ENCODE results near the gene NCKAP1. TPM values are rescaled to one million over a fixed set of nuclear protein-coding genes. Genes with fewer than 3 reads are reported as not detected.

NCKAP1 gene
- total and polyA plus RNA-seq, 4 experiments from 2014 or later: 0.24 to 6.3 (median 3.2) TPM

GRCh38 chr2:183028108-183028507 is 10.1 kb downstream of the NCKAP1 start:
- Histone ChIP-seq H3K27me3 (ENCODE audit: insufficient read depth, low read length) (no peaks in the 10 kb centered on the region), H3K36me3 (ENCODE audit: insufficient read depth, low read length) (no peaks in the 10 kb centered on the region), H3K9me3 (ENCODE audit: control insufficient read depth in 1 of 2, low read length in 2 of 2) (no peaks in the 10 kb centered on the region), H3K4me3 (ENCODE audit: low read length in 2 of 2) (no peak overlapping the region), H3K4me1 (ENCODE audit: insufficient read depth, low read length) (no peaks in the 10 kb centered on the region), H3K27ac (ENCODE audit: low read depth, low read length) (no peak overlapping the region)
- CTCF ChIA-PET (ENCODE audit: partially characterized antibody): no interaction called here
- POLR2A ChIA-PET (ENCODE audit: partially characterized antibody): no interaction called here
- Mint-ChIP-seq H3K9me3 (peaks cover 0 to 2% (median 0%) of the 10 kb centered on the region in 8 donors), H3K27me3 (peaks cover 5 to 10% of the 10 kb centered on the region in 2 donors), H3K36me3 (no peaks in the 10 kb centered on the region), H3K27ac (no peak overlapping the region), H3K4me3 (no peak overlapping the region), H3K4me1 (peaks cover 0 to 5% (median 2%) of the 10 kb centered on the region in 4 donors)
- intact Hi-C loops (cut with micrococcal nuclease): no loop called here
- DNase-seq: no peak

GRCh38 chr2:183027443-183027842 is 10.8 kb downstream of the NCKAP1 start:
- H3K4me3 Mint-ChIP-seq: no peak overlapping the region
- Histone ChIP-seq H3K27ac (ENCODE audit: low read depth, low read length) (no peak overlapping the region), H3K27me3 (ENCODE audit: insufficient read depth, low read length) (no peaks in the 10 kb centered on the region), H3K36me3 (ENCODE audit: insufficient read depth, low read length) (no peaks in the 10 kb centered on the region), H3K4me1 (ENCODE audit: insufficient read depth, low read length) (no peaks in the 10 kb centered on the region), H3K4me3 (ENCODE audit: low read length in 2 of 2) (no peak overlapping the region), H3K9me3 (ENCODE audit: control insufficient read depth in 1 of 2, low read length in 2 of 2) (no peaks in the 10 kb centered on the region)
- no peak overlapping the region for H3K27ac Mint-ChIP-seq
- H3K4me1 Mint-ChIP-seq: peaks cover 0 to 5% (median 1%) of the 10 kb centered on the region in 4 donors
- ChIA-PET POLR2A (ENCODE audit: partially characterized antibody) (no interaction called here), CTCF (ENCODE audit: partially characterized antibody) (no interaction called here)
- H3K9me3 Mint-ChIP-seq: peaks cover 0 to 2% (median 0%) of the 10 kb centered on the region in 8 donors
- intact Hi-C loops (cut with micrococcal nuclease): no loop called here
- no peak for DNase-seq
- peaks cover 4 to 10% of the 10 kb centered on the region in 2 donors for H3K27me3 Mint-ChIP-seq
- H3K36me3 Mint-ChIP-seq: peaks cover 0 to 3% of the 10 kb centered on the region in 2 donors

- no peak overlapping the region for H3K4me3 ChIP-seq (ENCODE audit: low read length in 2 of 2)
- H3K9me3 ChIP-seq (ENCODE audit: control insufficient read depth in 1 of 2, low read length in 2 of 2): no peaks in the 10 kb centered on the region
- no peak overlapping the region for H3K27ac ChIP-seq (ENCODE audit: low read depth, low read length)
- Mint-ChIP-seq H3K9me3 (peaks cover 0 to 2% (median 0%) of the 10 kb centered on the region in 8 donors), H3K4me1 (peaks cover 0 to 5% (median 1%) of the 10 kb centered on the region in 4 donors), H3K36me3 (peaks cover 0 to 10% of the 10 kb centered on the region in 2 donors), H3K27me3 (peaks cover 2 to 10% of the 10 kb centered on the region in 2 donors), H3K27ac (no peak overlapping the region), H3K4me3 (no peak overlapping the region)
- CTCF ChIA-PET (ENCODE audit: partially characterized antibody): interaction anchor here (1.0 to 1.4 kb wide), 2 partner anchors 11 to 15 kb away, joined by 3 to 4 read pairs; no protein-coding TSS in a partner anchor
- POLR2A ChIA-PET (ENCODE audit: partially characterized antibody): no interaction called here
- H3K36me3 ChIP-seq (ENCODE audit: insufficient read depth, low read length): no peaks in the 10 kb centered on the region
- intact Hi-C loops (cut with micrococcal nuclease): no loop called here
- DNase-seq: no peak
- no peaks in the 10 kb centered on the region for H3K4me1 ChIP-seq (ENCODE audit: insufficient read depth, low read length)
- no peaks in the 10 kb centered on the region for H3K27me3 ChIP-seq (ENCODE audit: insufficient read depth, low read length)
These were observed 11.8 kb downstream of the NCKAP1 start for GRCh38 chr2:183026424-183026823.

GRCh38 chr2:183025993-183026392 is 12.3 kb downstream of the NCKAP1 start:
- Mint-ChIP-seq H3K27ac (no peak overlapping the region), H3K27me3 (peaks cover 2 to 10% of the 10 kb centered on the region in 2 donors), H3K36me3 (peaks cover 0 to 11% of the 10 kb centered on the region in 2 donors), H3K9me3 (peaks cover 0 to 2% (median 0%) of the 10 kb centered on the region in 8 donors), H3K4me1 (peaks cover 0 to 5% (median 1%) of the 10 kb centered on the region in 4 donors), H3K4me3 (no peak overlapping the region)
- ChIA-PET POLR2A (ENCODE audit: partially characterized antibody) (no interaction called here), CTCF (ENCODE audit: partially characterized antibody) (interaction anchor here (1.0 to 1.4 kb wide), 4 partner anchors 9 to 15 kb away, joined by 3 to 4 read pairs (median 4); no protein-coding TSS in a partner anchor)
- Histone ChIP-seq H3K4me1 (ENCODE audit: insufficient read depth, low read length) (no peaks in the 10 kb centered on the region), H3K27me3 (ENCODE audit: insufficient read depth, low read length) (no peaks in the 10 kb centered on the region), H3K36me3 (ENCODE audit: insufficient read depth, low read length) (no peaks in the 10 kb centered on the region), H3K27ac (ENCODE audit: low read depth, low read length) (no peak overlapping the region), H3K9me3 (ENCODE audit: control insufficient read depth in 1 of 2, low read length in 2 of 2) (no peaks in the 10 kb centered on the region), H3K4me3 (ENCODE audit: low read length in 2 of 2) (no peak overlapping the region)
- intact Hi-C loops (cut with micrococcal nuclease): no loop called here
- DNase-seq: no peak

GRCh38 chr2:183024339-183025095 is 13.7 kb downstream of the NCKAP1 start:
- Histone ChIP-seq H3K27ac (ENCODE audit: low read depth, low read length) (no peak overlapping the region), H3K27me3 (ENCODE audit: insufficient read depth, low read length) (no peaks in the 10 kb centered on the region), H3K9me3 (ENCODE audit: control insufficient read depth in 1 of 2, low read length in 2 of 2) (no peaks in the 10 kb centered on the region), H3K4me1 (ENCODE audit: insufficient read depth, low read length) (no peaks in the 10 kb centered on the region), H3K36me3 (ENCODE audit: insufficient read depth, low read length) (no peaks in the 10 kb centered on the region), H3K4me3 (ENCODE audit: low read length in 2 of 2) (no peak overlapping the region)
- CTCF ChIA-PET (ENCODE audit: partially characterized antibody): interaction anchor here (0.8 kb wide), 1 partner anchor 358 kb away, joined by 4 read pairs; no protein-coding TSS in a partner anchor
- H3K36me3 Mint-ChIP-seq: peaks cover 0 to 15% of the 10 kb centered on the region in 2 donors
- H3K27me3 Mint-ChIP-seq: peaks cover 0 to 2% of the 10 kb centered on the region in 2 donors
- DNase-seq: no peak
- H3K27ac Mint-ChIP-seq: no peak overlapping the region
- no peaks in the 10 kb centered on the region for H3K9me3 Mint-ChIP-seq
- POLR2A ChIA-PET (ENCODE audit: partially characterized antibody): no interaction called here
- intact Hi-C loops (cut with micrococcal nuclease): no loop called here
- H3K4me1 Mint-ChIP-seq: peaks cover 0 to 4% (median 1%) of the 10 kb centered on the region in 4 donors
- no peak overlapping the region for H3K4me3 Mint-ChIP-seq

- intact Hi-C loops (cut with micrococcal nuclease): no loop called here
- Histone ChIP-seq H3K27me3 (ENCODE audit: insufficient read depth, low read length) (no peaks in the 10 kb centered on the region), H3K4me3 (ENCODE audit: low read length in 2 of 2) (no peak overlapping the region), H3K9me3 (ENCODE audit: control insufficient read depth in 1 of 2, low read length in 2 of 2) (no peaks in the 10 kb centered on the region), H3K4me1 (ENCODE audit: insufficient read depth, low read length) (no peaks in the 10 kb centered on the region), H3K36me3 (ENCODE audit: insufficient read depth, low read length) (no peaks in the 10 kb centered on the region), H3K27ac (ENCODE audit: low read depth, low read length) (no peak overlapping the region)
- DNase-seq: no peak
- ChIA-PET CTCF (ENCODE audit: partially characterized antibody) (no interaction called here), POLR2A (ENCODE audit: partially characterized antibody) (no interaction called here)
- Mint-ChIP-seq H3K9me3 (no peaks in the 10 kb centered on the region), H3K4me1 (no peaks in the 10 kb centered on the region), H3K27ac (no peak overlapping the region), H3K27me3 (no peaks in the 10 kb centered on the region), H3K4me3 (no peak overlapping the region), H3K36me3 (peaks cover 0 to 15% of the 10 kb centered on the region in 2 donors)
These were observed 15.5 kb downstream of the NCKAP1 start for GRCh38 chr2:183022711-183023110.

- CTCF ChIA-PET (ENCODE audit: partially characterized antibody): no interaction called here
- no peaks in the 10 kb centered on the region for H3K9me3 Mint-ChIP-seq
- H3K27me3 ChIP-seq (ENCODE audit: insufficient read depth, low read length): no peaks in the 10 kb centered on the region
- peak overlapping the region in 1 of 7 donors; percentile 43 for H3K27ac Mint-ChIP-seq
- no peak for DNase-seq
- H3K36me3 Mint-ChIP-seq: peaks cover 1 to 18% of the 10 kb centered on the region in 2 donors
- H3K9me3 ChIP-seq (ENCODE audit: control insufficient read depth in 1 of 2, low read length in 2 of 2): no peaks in the 10 kb centered on the region
- H3K36me3 ChIP-seq (ENCODE audit: insufficient read depth, low read length): no peaks in the 10 kb centered on the region
- no peaks in the 10 kb centered on the region for H3K27me3 Mint-ChIP-seq
- no peak overlapping the region for H3K4me3 ChIP-seq (ENCODE audit: low read length in 2 of 2)
- H3K4me1 Mint-ChIP-seq: peaks cover 0 to 3% (median 0%) of the 10 kb centered on the region in 4 donors
- no peak overlapping the region for H3K27ac ChIP-seq (ENCODE audit: low read depth, low read length)
- intact Hi-C loops (cut with micrococcal nuclease): no loop called here
- no peaks in the 10 kb centered on the region for H3K4me1 ChIP-seq (ENCODE audit: insufficient read depth, low read length)
- H3K4me3 Mint-ChIP-seq: no peak overlapping the region
- POLR2A ChIA-PET (ENCODE audit: partially characterized antibody): no interaction called here
These were observed 16.6 kb downstream of the NCKAP1 start for GRCh38 chr2:183021613-183022012.
